Brain pericyte (primary cell): ENCODE results near the gene MEF2D.

Experiments used
- DNase-seq: peaks from one replicate; pipeline ENCODE4 v3.0.0-alpha.2; 2012; ENCODE audit warnings: low read depth, low spot score

MEF2D gene

DNA sequence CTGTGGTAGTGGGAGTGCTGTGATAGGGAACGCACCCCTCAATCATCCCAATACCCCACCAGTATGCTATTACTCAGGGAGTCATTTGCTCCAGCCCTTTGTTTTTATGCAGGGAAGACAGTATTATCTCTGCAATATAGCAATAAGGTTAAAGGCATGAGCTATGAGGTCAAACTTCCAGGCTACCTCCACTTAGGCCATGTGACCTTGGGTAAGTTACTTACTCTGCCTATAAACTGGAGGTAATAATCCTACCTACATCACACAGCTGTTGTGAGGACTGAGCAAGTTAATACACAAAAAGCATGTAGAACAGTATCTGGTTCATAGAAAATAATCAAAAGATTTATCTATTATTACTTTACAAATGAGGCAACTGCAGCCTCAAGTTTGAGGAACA, 30.1 kb downstream of the MEF2D start:
- no peak for DNase-seq

DNA sequence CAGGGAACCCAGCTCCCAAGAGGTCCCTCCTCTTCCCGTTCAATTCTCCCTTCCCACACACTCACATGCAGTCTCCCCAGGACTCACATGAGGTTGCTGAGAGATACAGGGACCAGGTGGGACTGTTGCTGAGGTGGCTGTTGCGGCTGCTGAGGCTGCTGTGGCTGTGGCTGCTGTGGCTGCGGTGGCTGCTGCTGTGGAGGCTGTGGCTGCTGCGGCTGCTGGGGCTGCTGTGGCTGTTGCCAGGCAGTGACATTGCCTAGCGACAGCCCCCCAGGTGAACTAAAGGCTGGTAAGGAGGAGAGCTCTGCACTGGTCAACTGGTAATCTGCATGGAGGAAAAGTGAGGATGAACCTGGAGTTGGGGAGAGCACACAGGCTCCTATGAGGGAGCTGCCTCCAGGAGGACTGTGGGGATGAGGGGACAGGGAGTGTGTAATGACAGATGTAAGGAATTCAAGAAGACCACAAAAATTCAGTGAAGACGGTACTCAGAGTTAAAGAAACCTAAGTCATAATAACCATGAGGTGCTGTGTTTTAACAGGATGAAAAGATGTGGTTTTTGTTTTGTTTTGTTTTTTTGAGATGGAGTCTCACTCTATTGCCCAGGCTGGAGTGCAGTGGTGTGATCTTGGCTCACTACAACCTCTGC, 31.8 kb downstream of the MEF2D start:
- DNase-seq, result no peak

DNA sequence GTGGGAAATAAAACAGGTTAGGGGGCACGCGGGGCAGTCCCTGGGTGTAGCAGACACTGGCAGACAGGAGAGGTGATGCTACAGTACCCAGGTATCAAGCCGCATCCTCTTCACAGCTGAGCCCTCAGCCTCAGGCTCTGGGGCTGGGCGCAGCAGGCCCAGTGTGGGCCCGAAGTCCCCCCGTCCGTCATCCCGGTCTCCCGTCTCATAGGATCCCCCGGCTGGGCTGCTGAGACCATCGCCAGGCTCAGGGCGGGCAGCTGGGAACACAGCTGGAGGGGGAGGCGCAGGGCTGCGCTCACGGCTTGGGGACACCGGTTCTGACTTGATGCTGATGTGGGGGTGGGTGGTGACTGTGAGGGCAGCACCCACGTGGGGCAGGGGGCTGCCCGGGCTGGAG, 32.7 kb downstream of the MEF2D start:
- no peak for DNase-seq

- no peak for DNase-seq
These were observed 33.2 kb downstream of the MEF2D start for GRCh38 chr1:156467385-156467784.

DNA sequence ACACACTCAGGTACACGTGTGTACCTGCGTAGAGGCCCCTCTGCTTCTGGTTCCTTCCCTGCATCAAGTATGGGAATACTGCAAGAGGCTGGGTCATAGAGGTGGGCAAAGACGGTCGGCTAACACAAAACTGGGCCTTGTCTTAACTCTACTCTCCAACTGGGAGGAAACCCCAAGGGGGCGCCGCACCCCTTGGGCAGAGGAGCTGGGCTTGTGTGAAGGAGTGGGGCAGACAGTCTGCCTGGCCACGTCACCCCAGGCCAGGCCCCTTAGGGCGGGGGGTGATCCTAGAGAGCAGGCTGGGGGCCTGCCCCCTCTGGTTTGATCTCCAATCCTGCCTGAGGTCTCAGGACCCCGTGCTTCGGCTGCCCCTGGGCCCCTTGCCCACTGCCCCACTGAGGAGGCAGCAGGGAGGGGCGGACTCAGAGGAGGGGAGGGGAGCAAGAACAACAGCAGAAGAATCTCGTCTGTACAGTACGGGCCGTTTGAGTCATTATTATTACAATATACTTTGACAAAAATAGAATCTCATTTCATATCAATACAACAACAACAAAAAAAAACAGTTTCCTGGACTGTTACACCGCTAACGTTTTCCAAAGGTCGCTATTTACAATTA, 34.7 kb downstream of the MEF2D start:
- DNase-seq, result no peak

DNA sequence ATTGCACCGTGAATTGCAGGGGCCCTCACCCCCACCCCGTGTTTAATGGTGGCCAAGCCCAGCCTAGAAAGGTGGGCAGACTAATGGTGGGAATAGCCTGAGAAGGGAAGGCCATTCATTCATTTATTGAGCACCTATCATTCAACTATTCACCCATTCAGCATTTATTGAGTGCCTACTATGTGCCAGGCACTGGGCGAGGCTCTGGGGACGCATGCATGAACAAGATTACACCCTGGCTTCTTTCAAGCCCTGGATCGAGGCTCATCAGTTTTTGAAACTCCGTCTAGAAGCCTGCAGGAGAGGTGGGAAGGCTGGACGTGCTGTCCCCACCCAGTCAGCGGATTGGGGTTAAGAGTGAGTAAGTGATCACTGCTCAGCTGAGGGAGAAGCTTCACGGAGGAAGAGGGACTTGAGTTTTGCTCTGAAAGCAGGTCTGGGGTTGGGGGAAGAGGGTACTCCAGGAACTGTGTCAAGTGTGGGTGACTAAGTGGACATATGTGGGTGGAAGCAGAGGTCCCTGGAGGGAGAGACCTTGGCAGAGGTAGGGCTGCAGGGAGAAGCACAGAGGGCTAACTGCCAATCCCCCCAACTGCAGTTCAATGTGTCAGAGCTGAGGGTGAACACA, 35.6 kb downstream of the MEF2D start:
- no peak for DNase-seq

- no peak for DNase-seq
These were observed 36.2 kb downstream of the MEF2D start for GRCh38 chr1:156464335-156464734.

GRCh38 chr1:156463874-156464273, 36.7 kb downstream of the MEF2D start:
- no peak for DNase-seq

GRCh38 chr1:156462954-156463795, 37.4 kb downstream of the MEF2D start:
- no peak for DNase-seq

DNA sequence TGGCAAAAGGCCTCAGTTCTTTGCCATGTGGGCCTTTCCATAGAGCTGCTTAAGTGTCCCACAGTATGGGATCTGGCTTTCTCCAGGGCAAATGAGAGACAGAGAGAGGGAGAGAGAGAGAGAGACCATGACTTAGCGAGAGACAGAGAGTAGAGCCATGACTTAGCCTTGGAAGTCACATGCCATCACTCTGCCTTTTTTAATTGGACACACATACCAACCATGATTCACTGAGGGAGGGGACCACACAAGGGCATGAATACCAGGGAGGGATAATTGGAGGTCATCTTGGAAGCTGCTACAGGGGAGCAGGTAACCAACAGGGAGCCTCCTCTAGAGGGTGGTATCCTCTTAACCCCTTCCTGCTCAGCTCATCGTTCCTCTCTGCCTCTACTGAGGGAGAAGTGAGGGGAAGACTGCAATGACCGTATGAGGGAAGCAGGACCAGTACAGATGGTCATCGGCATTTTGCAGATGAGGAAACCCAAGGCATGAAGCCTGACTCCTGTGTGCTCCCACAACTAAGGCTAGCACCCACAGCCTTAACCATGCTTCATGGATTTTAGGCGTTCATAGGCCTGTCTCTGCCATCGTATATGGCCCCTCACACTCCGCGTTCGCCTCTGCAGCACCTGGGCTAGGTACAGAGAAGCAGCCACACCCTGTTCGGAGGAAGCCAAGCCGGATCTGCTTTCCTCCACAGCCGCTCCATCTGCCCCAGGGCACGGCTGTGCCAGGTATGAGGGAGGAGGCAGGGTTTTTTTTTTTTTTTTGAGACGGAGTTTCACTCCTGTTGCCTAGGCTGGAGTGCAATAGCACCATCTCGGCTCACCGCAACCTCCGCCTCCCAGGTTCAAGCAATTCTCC, 38.6 kb downstream of the MEF2D start:
- no peak for DNase-seq

GRCh38 chr1:156461109-156461508, 39.5 kb downstream of the MEF2D start:
- no peak for DNase-seq

- no peak for DNase-seq
These were observed 40.0 kb downstream of the MEF2D start for GRCh38 chr1:156460525-156460924.

DNA sequence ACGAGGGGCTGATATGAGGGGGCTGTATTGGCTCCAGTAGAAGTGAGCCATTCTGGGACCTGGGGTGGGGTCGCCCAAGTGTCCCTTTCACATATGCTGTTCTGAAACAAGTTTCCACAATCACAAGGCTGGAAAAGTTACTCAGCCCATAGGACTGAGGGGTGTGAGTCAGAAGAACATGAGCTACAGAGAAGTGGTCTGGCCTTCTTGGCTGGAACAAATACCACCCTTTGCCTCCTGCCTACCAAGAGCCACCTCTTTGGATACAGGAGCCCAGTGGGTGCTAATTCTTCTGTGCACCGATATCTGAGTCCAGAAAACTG, 42.4 kb downstream of the MEF2D start:
- no peak for DNase-seq

DNA sequence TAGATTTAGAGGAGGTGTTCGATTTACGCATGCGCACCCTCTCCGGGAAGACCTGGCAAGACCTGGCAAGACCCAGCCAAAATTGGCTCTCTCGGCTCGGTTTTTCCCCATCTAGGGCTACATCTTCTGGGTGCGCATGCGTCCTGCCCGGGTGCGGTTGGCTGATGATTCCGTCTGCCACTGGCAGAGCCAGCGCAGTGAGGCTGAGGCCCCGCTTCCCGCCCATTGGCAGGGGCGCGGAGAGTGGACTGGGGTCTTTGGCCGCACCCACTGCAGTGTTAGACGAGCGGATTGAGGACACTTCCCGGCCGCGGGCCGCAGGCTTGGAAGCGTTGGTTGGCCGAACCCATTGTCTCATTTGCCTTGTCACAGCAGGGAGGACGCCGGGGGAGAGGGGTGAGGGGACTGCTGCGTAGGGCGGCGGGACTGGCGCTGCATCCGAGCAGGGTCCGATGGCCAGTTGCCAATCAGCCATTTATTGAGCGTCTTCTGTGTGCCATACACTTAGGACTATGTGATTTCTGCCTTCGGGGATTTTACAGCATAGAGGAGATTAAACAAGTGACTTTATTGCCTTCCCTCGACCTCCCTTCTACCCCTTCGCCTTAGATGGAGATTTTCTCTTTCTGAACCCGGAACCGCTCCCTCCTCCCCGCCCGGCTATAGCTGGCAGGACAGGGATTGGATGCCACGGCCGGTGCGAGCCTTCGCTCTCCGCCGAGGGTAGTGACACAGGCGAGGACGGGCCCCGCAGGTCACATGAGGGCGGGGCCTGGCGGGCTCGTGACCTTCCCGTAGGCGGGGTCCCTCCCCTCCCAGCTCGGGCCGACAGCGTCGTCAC, 43.7 kb downstream of the MEF2D start:
- DNase-seq, result peak; percentile 89

DNA sequence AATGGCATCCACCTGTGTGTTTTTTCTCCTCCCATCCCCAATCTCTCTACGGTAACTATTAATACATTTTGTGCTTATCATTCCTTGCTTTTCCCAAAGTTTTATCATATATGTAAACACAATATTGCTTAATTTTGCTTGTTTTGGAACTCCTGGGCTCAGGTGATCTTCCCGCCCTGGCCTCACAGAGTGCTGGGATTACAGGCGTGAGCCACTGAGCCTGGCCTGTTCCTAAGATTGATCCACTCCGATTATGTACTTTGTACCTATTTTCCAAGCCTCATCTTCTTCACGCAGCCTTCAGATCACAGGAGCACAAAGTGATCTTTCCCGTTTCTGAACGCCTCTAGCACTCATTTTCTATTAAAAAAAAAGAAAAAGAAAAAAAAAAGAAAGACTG, 45.2 kb downstream of the MEF2D start:
- DNase-seq, result no peak

DNA sequence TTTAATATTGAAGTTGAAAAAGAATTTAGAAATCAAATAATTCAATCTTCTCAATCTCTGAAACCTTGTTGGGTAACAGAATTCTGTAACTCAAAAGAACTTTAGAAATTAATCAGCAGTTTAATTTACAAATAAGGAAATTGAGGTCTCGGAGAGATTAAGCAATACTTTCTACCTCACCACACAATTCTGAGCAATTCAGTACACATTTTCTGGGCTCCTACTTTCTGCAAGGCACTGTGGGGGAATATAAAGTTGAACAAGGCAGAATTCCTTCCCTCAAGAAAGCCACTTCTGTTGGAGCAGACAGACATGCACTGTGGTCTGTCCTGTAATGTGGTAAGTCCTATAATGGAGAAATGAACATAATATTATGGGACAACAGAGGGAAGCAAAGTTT, 47.7 kb downstream of the MEF2D start:
- no peak for DNase-seq

- no peak for DNase-seq
These were observed 48.9 kb downstream of the MEF2D start for GRCh38 chr1:156451505-156452160.

DNA sequence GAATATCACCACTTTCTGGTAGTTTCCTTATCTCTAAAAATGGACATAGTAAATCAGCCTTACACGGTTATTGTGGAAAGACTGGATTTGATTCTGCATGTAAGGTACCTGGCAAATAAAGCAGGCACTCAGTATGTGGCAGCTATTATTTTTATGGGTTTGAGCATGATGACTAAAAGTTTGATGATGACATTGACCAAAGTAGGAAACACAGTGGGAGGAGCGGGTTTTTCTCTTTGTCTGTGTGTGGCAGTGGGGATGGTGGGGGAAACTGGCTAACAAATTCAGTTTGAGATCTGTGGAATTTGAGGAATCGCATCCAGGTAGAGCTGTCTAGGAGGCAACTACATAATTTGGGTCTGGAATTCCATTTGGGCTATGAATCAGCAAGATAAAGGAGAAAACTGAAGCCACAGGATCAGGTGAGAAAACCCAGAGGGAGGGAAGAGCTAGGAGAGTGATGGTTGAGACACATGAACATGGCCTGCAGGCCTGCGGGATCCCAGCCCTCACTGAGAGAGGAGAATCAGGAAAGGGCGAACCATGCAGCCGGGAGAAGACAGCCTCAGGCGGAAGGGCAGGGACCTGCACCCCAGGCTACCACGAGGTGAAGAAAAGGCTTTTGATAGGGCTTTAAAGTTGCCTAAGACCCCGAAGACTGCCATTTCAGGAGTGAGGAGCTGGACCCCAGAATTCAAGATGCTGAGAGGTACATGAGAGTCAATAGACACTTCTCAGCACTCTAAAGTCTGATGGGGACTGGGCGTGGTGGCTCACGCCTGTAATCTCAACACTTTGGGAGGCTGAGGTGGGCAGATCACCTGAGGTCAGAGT, 52.2 kb downstream of the MEF2D start:
- no peak for DNase-seq

DNA sequence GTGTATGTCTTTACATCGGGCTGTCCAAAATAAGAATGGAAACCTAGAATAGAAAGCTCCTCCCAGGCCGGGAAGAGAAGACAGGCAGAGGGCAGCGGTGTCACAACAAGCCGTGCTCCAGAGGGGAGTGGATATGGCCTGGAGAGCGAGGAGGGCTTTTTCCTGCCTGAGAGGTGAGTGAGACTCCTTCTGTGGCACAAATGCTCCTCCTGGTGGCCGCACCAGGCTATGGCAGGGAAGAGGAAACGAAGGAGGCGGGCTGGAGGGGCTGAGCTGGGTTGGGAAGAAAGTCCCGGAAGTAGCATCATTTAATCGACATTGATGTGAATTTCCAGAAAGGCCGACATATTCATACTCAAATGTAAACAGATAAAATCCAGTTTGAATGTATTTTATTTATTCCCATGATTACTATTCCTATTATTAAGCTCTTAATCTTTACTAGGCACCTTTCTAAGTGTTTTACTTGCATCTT, 54.7 kb downstream of the MEF2D start:
- DNase-seq, result peak; percentile 54
